Measurements from ENCODE around the gene HEMK1. TPM values are rescaled to one million over a fixed set of nuclear protein-coding genes. Genes with fewer than 3 reads are reported as not detected.

The HEMK1 gene
- total and polyA plus RNA-seq, 2 of the 4 experiments (the other 2 are of a cell fraction) = 17.2 to 20.8 TPM

DNA sequence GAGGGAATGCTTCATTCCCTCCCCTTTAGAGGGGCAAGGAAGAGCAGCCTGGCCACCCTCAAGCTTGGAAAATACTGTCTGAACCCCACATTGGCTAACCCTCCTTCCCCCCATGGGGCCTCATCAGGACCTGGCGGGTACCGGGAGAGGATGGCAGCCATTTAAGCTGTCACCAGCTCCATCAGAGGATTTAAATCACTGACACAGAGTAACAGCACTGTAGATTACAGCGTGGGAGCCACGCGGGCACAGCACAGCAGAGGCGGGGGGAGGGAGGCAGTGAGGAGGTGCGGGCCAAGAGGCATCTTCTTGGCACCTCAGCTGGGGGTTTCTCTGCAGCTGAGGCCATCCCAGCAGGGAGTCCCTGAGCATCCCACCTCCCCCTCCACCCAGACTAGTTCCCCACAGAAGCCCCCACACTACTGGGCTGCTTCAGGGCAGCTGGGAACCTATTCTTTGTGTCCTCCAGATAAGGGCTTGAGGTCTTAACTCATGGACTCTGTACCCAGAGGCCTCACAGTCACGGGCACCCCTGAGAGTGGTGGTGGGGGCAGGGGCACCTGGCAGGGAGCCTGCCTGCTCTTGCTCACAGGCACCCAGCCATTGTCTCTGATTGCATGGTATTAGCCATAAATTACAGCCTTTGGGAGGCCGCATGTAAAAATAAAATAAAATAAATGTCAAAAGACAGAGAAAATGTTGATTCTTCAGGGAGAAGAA, 44.0 kb upstream of the HEMK1 start:
- H4K8ac ChIP-seq (ENCODE audit: low read depth in 2 of 2, low read length in 2 of 2) = no peak overlapping the region
- H2AFZ ChIP-seq (replicated peaks; ENCODE audit: low read length, poor library complexity) = no peak overlapping the region
- DNase-seq (no peak), ATAC-seq (ENCODE audit: low read depth) (no peak)
- no peaks in the 10 kb centered on the region for H3K9me1 ChIP-seq (ENCODE audit: insufficient read depth, low read length)
- no peak overlapping the region for H3K18ac ChIP-seq (ENCODE audit: low read depth, low read length)
- no peaks in the 10 kb centered on the region for H3K4me1 ChIP-seq (ENCODE audit: control insufficient read depth, insufficient read depth, low read length)
- POLR2A ChIA-PET (ENCODE audit: unreplicated experiment) = no interaction called here
- no peak overlapping the region for H4K5ac ChIP-seq (ENCODE audit: low read depth, low read length)
- H3K4me3 ChIP-seq (ENCODE audit: insufficient read depth, low read depth, low read length) = no peak overlapping the region
- no peak overlapping the region for H3K23ac ChIP-seq (ENCODE audit: low read depth, low read length)
- H2BK5ac ChIP-seq (ENCODE audit: low read depth, low read length, poor library complexity, severe bottlenecking) = no peak overlapping the region
- H3K27ac ChIP-seq (ENCODE audit: insufficient read depth, low read length) = no peak overlapping the region
- no peak for TF ChIP-seq MXI1 (IDR thresholded peaks at IDR 0.05; ENCODE audit: borderline replicate concordance, low read depth, low read length)
- TF ChIP-seq CEBPB (IDR thresholded peaks at IDR 0.05; ENCODE audit: low read depth, low read length) = no peak
- no peak for TF ChIP-seq NFE2L2 (IDR thresholded peaks at IDR 0.05; ENCODE audit: low read depth, low read length)
- TF ChIP-seq RFX5 (IDR thresholded peaks at IDR 0.05; ENCODE audit: low read depth, low read length) = no peak
- TF ChIP-seq, protein P1, sequence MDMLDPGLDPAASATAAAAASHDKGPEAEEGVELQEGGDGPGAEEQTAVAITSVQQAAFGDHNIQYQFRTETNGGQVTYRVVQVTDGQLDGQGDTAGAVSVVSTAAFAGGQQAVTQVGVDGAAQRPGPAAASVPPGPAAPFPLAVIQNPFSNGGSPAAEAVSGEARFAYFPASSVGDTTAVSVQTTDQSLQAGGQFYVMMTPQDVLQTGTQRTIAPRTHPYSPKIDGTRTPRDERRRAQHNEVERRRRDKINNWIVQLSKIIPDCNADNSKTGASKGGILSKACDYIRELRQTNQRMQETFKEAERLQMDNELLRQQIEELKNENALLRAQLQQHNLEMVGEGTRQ (IDR thresholded peaks at IDR 0.05; ENCODE audit: low read depth, low read length) = no peak
- TF ChIP-seq, protein P2, sequence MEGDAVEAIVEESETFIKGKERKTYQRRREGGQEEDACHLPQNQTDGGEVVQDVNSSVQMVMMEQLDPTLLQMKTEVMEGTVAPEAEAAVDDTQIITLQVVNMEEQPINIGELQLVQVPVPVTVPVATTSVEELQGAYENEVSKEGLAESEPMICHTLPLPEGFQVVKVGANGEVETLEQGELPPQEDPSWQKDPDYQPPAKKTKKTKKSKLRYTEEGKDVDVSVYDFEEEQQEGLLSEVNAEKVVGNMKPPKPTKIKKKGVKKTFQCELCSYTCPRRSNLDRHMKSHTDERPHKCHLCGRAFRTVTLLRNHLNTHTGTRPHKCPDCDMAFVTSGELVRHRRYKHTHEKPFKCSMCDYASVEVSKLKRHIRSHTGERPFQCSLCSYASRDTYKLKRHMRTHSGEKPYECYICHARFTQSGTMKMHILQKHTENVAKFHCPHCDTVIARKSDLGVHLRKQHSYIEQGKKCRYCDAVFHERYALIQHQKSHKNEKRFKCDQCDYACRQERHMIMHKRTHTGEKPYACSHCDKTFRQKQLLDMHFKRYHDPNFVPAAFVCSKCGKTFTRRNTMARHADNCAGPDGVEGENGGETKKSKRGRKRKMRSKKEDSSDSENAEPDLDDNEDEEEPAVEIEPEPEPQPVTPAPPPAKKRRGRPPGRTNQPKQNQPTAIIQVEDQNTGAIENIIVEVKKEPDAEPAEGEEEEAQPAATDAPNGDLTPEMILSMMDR (conservative IDR thresholded peaks at IDR 0.05; ENCODE audit: low read depth, low read length) = no peak
- TF ChIP-seq MAFK (IDR thresholded peaks at IDR 0.05; ENCODE audit: low read depth, low read length) = no peak
- TF ChIP-seq CHD1 (IDR thresholded peaks at IDR 0.05; ENCODE audit: low read depth, low read length) = no peak
- TF ChIP-seq, protein P3, sequence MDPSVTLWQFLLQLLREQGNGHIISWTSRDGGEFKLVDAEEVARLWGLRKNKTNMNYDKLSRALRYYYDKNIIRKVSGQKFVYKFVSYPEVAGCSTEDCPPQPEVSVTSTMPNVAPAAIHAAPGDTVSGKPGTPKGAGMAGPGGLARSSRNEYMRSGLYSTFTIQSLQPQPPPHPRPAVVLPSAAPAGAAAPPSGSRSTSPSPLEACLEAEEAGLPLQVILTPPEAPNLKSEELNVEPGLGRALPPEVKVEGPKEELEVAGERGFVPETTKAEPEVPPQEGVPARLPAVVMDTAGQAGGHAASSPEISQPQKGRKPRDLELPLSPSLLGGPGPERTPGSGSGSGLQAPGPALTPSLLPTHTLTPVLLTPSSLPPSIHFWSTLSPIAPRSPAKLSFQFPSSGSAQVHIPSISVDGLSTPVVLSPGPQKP (IDR thresholded peaks at IDR 0.05; ENCODE audit: borderline replicate concordance, low read depth, low read length) = no peak
- TF ChIP-seq RAD21 (IDR thresholded peaks at IDR 0.05; ENCODE audit: low read length) = no peak
- no peak for TF ChIP-seq MAZ (IDR thresholded peaks at IDR 0.05; ENCODE audit: borderline replicate concordance, low read depth, low read length)
- no peak for TF ChIP-seq POLR2A (IDR thresholded peaks at IDR 0.05; ENCODE audit: low read depth, low read length)
- no peak for TF ChIP-seq RCOR1 (IDR thresholded peaks at IDR 0.05; ENCODE audit: insufficient replicate concordance, low read length)
- no peak for TF ChIP-seq SMC3 (IDR thresholded peaks at IDR 0.05; ENCODE audit: low read depth, low read length)
- no peak for TF ChIP-seq BHLHE40 (IDR thresholded peaks at IDR 0.05; ENCODE audit: low read depth, low read length)
- no peak for TF ChIP-seq FOS (IDR thresholded peaks at IDR 0.05; ENCODE audit: low read depth, low read length)
- no peaks in the 10 kb centered on the region for H3K36me3 ChIP-seq (ENCODE audit: control insufficient read depth, insufficient read depth, low read length)
- WGBS, 2 experiments (ENCODE audit: extremely low coverage in 2 of 2, insufficient read length in 1 of 2) = no CpG with 5 or more reads among the region's 9 CpGs
- BruUV-seq (replicated peaks) = no TSS peak
- H2BK20ac ChIP-seq (ENCODE audit: low read depth, low read length) = no peak overlapping the region
- no peaks in the 10 kb centered on the region for H3K79me1 ChIP-seq (ENCODE audit: low read depth in 1 of 2, low read length in 2 of 2)
- H3K4me2 ChIP-seq (ENCODE audit: low read depth, low read length) = no peak overlapping the region
- H4K20me1 ChIP-seq (ENCODE audit: insufficient read depth, low read length) = no peaks in the 10 kb centered on the region
- H4K91ac ChIP-seq (ENCODE audit: insufficient read depth, low read depth, low read length) = no peak overlapping the region
- no peak overlapping the region for H2AK9ac ChIP-seq (replicated peaks; ENCODE audit: low read depth, low read length, poor library complexity)
- no peak overlapping the region for H3K9ac ChIP-seq (ENCODE audit: low read depth, low read length)
- H3K27me3 ChIP-seq (ENCODE audit: control insufficient read depth, insufficient read depth, low read length) = peaks cover 65% of the 10 kb centered on the region
- CTCF ChIA-PET = no interaction called here
- no peak overlapping the region for H3K56ac ChIP-seq (ENCODE audit: extremely low read depth, insufficient read depth, low read length)
- in situ Hi-C loops (cut with MboI; ENCODE audit: low sequenced_read_pairs) = no loop called here
- H3K9me3 ChIP-seq (ENCODE audit: control insufficient read depth, insufficient read depth, low read length) = no peaks in the 10 kb centered on the region
- H2BK15ac ChIP-seq (ENCODE audit: low read depth, low read length) = no peak overlapping the region
- H2BK120ac ChIP-seq (ENCODE audit: low read depth, low read length) = no peak overlapping the region
- H3K4ac ChIP-seq (ENCODE audit: low read depth, low read length) = no peak overlapping the region
- dilution Hi-C loops (cut with HindIII; ENCODE audit: low sequenced_read_pairs, unreplicated experiment) = no loop called here
- no peak overlapping the region for H2AK5ac ChIP-seq (ENCODE audit: low read depth, low read length)
- H3K14ac ChIP-seq (replicated peaks; ENCODE audit: low read depth, low read length) = no peak overlapping the region
- intact Hi-C loops (cut with micrococcal nuclease) = no loop called here
